ENCODE data around the gene MICAL3.
"Not testable (repeated sequence)": the region's sequence is repeated elsewhere in the genome, so short reads cannot be mapped to it uniquely, and the experiment has no call there.

Gene MICAL3

GRCh38 chr22:18028817-18029527 is 4.6 kb upstream of the MICAL3 start:
- no peak overlapping the region for H3K4me3 ChIP-seq (ENCODE audit: low read depth, low read length)
- H3K4me2 ChIP-seq (ENCODE audit: low read length) = no peak overlapping the region
- H3K27me3 ChIP-seq (ENCODE audit: control insufficient read depth, insufficient read depth, low read length) = no peaks in the 10 kb centered on the region
- H3K27ac ChIP-seq = no peak overlapping the region
- TF ChIP-seq, protein P1, sequence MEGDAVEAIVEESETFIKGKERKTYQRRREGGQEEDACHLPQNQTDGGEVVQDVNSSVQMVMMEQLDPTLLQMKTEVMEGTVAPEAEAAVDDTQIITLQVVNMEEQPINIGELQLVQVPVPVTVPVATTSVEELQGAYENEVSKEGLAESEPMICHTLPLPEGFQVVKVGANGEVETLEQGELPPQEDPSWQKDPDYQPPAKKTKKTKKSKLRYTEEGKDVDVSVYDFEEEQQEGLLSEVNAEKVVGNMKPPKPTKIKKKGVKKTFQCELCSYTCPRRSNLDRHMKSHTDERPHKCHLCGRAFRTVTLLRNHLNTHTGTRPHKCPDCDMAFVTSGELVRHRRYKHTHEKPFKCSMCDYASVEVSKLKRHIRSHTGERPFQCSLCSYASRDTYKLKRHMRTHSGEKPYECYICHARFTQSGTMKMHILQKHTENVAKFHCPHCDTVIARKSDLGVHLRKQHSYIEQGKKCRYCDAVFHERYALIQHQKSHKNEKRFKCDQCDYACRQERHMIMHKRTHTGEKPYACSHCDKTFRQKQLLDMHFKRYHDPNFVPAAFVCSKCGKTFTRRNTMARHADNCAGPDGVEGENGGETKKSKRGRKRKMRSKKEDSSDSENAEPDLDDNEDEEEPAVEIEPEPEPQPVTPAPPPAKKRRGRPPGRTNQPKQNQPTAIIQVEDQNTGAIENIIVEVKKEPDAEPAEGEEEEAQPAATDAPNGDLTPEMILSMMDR (IDR thresholded peaks at IDR 0.05) = no peak
- no peaks in the 10 kb centered on the region for H3K4me1 ChIP-seq
- no peaks in the 10 kb centered on the region for H3K79me2 ChIP-seq
- no peaks in the 10 kb centered on the region for H3K9me3 ChIP-seq (ENCODE audit: control insufficient read depth, low read length)
- H3K9ac ChIP-seq = no peak overlapping the region
- H3K36me3 ChIP-seq (ENCODE audit: control insufficient read depth, insufficient read depth, low read length) = no peaks in the 10 kb centered on the region
- H2AFZ ChIP-seq = no peak overlapping the region

- H3K27ac ChIP-seq; H3K9me3 ChIP-seq (ENCODE audit: control insufficient read depth, low read length); H2AFZ ChIP-seq; H3K27me3 ChIP-seq (ENCODE audit: control insufficient read depth, insufficient read depth, low read length); H3K4me2 ChIP-seq (ENCODE audit: low read length); H3K4me1 ChIP-seq; H3K79me2 ChIP-seq; H3K9ac ChIP-seq; H3K4me3 ChIP-seq (ENCODE audit: low read depth, low read length); H3K36me3 ChIP-seq (ENCODE audit: control insufficient read depth, insufficient read depth, low read length): not testable (repeated sequence)
These were observed 1.5 kb upstream of the MICAL3 start for GRCh38 chr22:18025898-18026297.

GRCh38 chr22:18024956-18025720 is 777 bp upstream of the MICAL3 start:
- TF ChIP-seq, protein P1 (IDR thresholded peaks at IDR 0.05) = no peak
- Histone ChIP-seq H3K27me3 (ENCODE audit: control insufficient read depth, insufficient read depth, low read length) (no peaks in the 10 kb centered on the region), H3K4me1 (no peaks in the 10 kb centered on the region), H3K4me2 (ENCODE audit: low read length) (peak overlapping the region; percentile 61), H3K9ac (no peak overlapping the region), H3K9me3 (ENCODE audit: control insufficient read depth, low read length) (no peaks in the 10 kb centered on the region), H2AFZ (peak overlapping the region; percentile 90), H3K36me3 (ENCODE audit: control insufficient read depth, insufficient read depth, low read length) (no peaks in the 10 kb centered on the region), H3K27ac (no peak overlapping the region), H3K4me3 (ENCODE audit: low read depth, low read length) (peak overlapping the region; percentile 42), H3K79me2 (no peaks in the 10 kb centered on the region)

- Histone ChIP-seq H2AFZ (peak overlapping the region; percentile 82), H3K9ac (no peak overlapping the region), H3K27me3 (ENCODE audit: control insufficient read depth, insufficient read depth, low read length) (no peaks in the 10 kb centered on the region), H3K79me2 (no peaks in the 10 kb centered on the region), H3K36me3 (ENCODE audit: control insufficient read depth, insufficient read depth, low read length) (no peaks in the 10 kb centered on the region), H3K4me2 (ENCODE audit: low read length) (peak overlapping the region; percentile 94), H3K27ac (peak overlapping the region; percentile 64), H3K4me1 (no peaks in the 10 kb centered on the region), H3K9me3 (ENCODE audit: control insufficient read depth, low read length) (no peaks in the 10 kb centered on the region), H3K4me3 (ENCODE audit: low read depth, low read length) (peak overlapping the region; percentile 76)
- TF ChIP-seq, protein P1 (IDR thresholded peaks at IDR 0.05) = no peak
These were observed 669 bp downstream of the MICAL3 start for GRCh38 chr22:18023509-18024275.

GRCh38 chr22:18022876-18023275 is 1.5 kb downstream of the MICAL3 start:
- Histone ChIP-seq H3K9me3 (ENCODE audit: control insufficient read depth, low read length) (no peaks in the 10 kb centered on the region), H3K27me3 (ENCODE audit: control insufficient read depth, insufficient read depth, low read length) (no peaks in the 10 kb centered on the region), H3K4me3 (ENCODE audit: low read depth, low read length) (no peak overlapping the region), H3K36me3 (ENCODE audit: control insufficient read depth, insufficient read depth, low read length) (no peaks in the 10 kb centered on the region), H2AFZ (no peak overlapping the region), H3K4me2 (ENCODE audit: low read length) (peak overlapping the region; percentile 94), H3K4me1 (no peaks in the 10 kb centered on the region), H3K79me2 (no peaks in the 10 kb centered on the region), H3K9ac (no peak overlapping the region), H3K27ac (no peak overlapping the region)
- TF ChIP-seq, protein P1 (IDR thresholded peaks at IDR 0.05) = no peak
